OCI-M1 (cell line): ENCODE measurements around the gene ATG12.
"Not testable (repeated sequence)": the region's sequence is repeated elsewhere in the genome, so short reads cannot be mapped to it uniquely, and the experiment has no call there.

ENCODE experiments used
- DNase-seq: peaks from one replicate; lab custom pipeline; 2025; lab: John Stamatoyannopoulos, UW

The ATG12 gene

GRCh38 chr5:115841382-115842088 is at the start of gene ATG12, which contains the start of gene AP3S1:
ATG12 (minus strand) TSS chr5:115841565; CDS start chr5:115841552, 13 bp downstream.
AP3S1 (plus strand) TSS chr5:115841935; CDS start chr5:115842038, 103 bp downstream.
- DNase-seq: peak; percentile 82

- DNase-seq: peak; percentile 10
These were observed 46.7 kb upstream of the ATG12 start for GRCh38 chr5:115888027-115888426.

DNA sequence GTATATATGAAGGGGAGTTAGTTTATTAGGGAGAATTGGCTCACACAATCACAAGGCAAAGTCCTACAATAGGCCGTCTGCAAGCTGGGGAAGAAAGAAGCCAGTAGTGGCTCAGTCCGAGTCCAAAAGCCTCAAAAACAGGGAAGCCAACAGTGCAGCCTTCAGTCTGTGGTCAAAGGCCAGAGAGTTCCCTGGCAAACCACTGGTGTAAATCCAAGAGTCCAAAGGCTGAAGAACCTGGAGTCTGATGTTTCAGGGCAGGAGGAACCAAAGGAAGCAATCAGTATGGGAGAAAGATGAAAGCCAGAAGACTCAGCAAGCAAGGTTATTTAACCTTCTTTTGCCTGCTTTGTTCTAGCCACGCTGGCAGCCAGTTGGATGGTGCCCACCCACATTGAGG is 43.8 kb upstream of the ATG12 start:
- not testable (repeated sequence) for DNase-seq

DNA sequence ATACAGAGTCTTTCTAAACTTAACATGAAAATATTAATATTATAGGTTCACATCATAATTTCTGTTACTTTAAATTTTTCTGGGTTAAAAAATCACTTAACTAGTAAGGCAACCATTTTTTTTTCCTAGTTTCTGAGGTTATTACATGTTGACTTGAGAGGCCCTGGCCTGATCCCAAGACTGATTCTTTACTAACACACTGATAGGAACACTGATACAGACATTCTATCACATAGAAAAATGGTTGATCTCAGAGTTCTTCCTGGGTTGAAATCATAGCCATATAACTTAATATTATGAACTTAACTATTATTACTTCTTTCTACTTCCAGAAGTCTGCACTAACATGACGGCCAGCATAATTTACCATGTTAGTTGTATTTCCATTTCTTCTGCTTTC is 43.3 kb upstream of the ATG12 start:
- no peak for DNase-seq

- DNase-seq: not testable (repeated sequence)
These were observed 41.1 kb upstream of the ATG12 start for GRCh38 chr5:115882434-115882833.

GRCh38 chr5:115877342-115877741 is 36.0 kb upstream of the ATG12 start:
- DNase-seq: not testable (repeated sequence)

DNA sequence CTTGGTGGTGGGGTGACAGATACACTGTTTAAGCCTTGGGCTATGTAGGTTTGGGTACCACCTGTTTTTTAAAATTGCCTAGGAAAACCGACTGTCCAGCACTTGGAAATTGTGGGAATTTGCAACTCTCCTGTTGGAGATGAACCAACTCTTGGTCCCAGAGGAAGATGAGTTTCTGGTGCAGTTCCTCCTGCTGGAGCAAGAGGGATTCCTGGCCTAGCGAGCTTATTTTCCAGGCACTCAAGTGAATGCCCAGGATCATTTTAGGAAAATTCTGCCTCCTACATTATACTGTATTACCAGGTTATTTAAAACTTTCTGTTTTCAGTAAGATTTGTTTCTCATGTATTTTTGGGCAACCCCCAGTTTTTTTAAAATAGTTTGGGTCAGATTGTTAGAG is 34.1 kb upstream of the ATG12 start:
- DNase-seq: no peak

DNA sequence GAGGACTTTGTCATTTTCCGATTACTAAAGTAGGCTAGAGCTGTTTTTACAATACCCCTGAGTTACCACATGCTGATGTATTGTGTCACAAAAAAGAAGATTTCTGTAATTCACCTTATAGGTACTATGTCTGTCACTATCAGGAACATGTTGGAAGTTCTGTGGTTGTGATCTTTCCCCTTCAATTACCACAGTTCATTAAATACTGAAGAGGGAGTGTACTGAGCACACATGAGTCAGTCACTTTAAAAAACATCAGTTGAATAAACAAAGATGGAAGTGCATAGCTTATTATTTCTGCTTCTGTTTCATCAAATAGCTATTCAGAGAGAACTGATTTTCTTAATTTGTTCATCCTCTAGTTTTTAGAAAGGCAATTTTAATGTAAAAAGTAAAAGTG is 32.0 kb upstream of the ATG12 start:
- DNase-seq: no peak

DNA sequence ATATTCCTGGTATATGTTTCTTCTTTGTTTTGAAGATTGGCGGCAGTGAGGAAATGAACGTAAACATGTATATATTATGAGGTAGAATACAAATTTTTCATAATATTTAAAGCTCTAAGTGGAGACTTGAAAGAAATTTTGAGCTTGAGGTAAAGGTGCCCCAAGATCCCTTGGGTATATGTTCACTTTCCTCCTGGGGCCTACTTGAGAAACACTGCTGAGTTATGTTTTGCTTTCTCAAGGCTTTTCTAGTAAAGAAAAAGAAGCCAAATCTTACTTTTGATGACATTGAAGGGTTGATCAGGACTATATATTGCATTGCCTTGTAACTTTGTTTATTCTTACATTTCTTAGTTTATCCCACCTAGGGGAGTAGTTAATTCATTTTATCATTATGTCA is 31.1 kb upstream of the ATG12 start:
- no peak for DNase-seq

DNA sequence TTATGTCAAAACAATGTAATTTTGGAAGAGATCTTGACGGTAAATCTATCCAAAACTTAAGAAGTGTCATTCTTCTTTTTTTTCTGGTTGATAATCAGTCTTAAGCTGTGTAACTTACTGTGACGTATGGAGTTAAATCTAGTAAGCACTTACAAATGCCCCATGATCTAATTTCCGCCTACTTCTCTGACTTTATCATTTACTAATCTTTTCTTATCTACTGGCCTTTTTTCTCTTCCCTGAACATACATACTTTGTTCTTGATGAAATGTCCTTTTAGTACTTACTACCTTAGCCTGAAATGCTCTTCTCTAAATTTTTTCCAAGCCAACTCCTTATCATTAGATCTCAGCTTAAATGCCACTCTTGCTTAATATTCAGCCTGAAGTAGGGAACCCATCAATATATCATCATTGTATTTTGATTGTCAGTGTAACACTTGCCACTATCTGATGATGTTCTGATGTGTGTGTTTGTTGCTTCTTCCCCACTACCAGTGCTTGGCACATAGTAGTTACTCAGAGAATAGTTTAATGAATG is 28.0 kb upstream of the ATG12 start:
- DNase-seq: no peak

GRCh38 chr5:115859378-115859777 is 18.0 kb upstream of the ATG12 start:
- no peak for DNase-seq

DNA sequence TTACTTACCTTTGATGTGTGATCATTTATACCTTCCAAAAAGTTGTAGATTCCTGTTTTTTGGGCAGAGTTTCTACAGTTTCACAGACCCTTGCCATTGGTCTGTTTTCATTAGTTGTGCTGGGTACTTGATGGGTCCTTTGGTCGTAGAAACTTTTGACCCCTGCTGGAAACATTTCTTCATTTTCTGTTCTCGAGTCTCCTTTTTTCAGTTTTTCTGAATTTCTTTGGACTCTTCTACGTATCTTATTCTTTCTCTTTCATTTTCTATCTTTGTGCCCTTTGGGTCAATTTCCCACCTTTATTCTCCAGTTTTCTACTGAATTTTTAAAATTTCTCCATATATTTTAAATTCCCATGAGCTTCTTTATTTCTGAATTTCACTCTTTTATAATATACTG is 17.0 kb upstream of the ATG12 start:
- DNase-seq: no peak

GRCh38 chr5:115857626-115858349 is 16.4 kb upstream of the ATG12 start:
- peak; percentile 4 for DNase-seq

DNA sequence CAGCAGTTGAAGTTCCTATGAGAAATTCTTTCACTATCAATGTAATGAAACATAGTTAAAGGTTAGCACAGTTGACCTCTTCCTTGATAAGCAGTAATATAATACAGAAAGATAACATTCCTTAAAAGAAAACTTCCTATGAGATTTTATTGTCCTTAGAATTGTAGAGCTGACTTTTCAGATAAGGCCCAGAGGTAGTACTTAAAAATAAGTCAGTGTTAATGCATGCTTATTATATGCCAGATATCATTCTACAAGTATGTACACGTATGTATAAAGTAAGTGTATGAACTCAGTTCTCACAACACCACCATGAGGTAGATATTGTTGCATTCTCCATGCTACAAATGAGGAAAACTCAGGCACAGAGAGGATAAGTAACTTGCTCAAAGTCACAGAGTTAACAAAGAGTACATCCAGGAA is 15.7 kb upstream of the ATG12 start:
- no peak for DNase-seq

DNA sequence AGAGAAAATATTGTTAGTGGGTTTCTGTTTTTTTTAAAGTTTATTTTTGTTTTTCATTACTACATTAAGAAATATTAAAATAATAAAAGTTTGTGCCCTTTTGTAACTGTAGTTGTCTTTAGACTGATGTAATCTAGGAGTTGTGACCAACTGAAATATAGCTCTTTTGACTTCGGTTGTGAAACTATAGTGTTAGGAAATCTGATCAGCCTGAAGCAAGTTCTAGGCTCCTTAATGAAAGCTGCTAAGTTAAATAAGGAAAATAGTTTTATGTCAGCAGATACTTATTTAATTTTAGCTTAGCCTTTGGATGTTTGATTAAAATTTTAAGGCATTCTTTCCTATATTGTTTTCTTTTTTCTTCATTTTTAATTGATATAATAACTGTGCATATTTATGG is 14.6 kb upstream of the ATG12 start:
- DNase-seq: no peak

GRCh38 chr5:115854139-115854538 is 12.8 kb upstream of the ATG12 start:
- no peak for DNase-seq

DNA sequence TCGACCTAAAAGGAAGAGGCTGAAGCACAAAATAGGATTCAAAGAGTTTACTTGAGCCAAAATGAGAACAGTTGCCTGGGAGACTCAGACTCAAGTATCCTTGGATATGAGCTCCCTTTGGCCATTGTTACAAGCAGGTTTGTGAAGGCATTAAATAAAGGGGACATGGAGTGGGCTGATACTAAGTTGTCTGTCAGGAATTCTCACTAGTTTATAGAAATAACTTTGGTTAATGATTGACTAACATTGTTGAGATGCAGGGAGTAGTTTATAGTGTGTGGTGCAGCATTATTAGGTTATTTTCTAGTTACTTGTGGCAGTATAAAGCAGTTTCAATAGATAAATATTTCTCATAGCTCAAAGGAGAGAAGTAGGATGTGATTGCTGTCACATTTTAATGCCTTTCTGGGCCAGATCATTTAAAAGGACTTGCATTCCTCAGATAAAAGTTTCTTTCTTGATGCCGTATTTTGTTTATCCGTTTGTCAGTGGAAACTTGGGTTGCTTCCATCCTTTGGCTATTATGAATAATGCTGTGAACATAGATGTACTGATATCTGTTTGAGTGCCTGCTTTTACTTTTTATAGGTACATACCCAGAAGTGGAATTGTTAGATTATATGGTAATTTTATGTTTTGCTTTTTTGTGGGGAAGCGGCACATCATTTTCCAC is 9.5 kb upstream of the ATG12 start:
- no peak for DNase-seq

GRCh38 chr5:115849258-115849798 is 8.0 kb upstream of the ATG12 start:
- no peak for DNase-seq

GRCh38 chr5:115847290-115847689 is 5.9 kb upstream of the ATG12 start:
- DNase-seq: no peak

DNA sequence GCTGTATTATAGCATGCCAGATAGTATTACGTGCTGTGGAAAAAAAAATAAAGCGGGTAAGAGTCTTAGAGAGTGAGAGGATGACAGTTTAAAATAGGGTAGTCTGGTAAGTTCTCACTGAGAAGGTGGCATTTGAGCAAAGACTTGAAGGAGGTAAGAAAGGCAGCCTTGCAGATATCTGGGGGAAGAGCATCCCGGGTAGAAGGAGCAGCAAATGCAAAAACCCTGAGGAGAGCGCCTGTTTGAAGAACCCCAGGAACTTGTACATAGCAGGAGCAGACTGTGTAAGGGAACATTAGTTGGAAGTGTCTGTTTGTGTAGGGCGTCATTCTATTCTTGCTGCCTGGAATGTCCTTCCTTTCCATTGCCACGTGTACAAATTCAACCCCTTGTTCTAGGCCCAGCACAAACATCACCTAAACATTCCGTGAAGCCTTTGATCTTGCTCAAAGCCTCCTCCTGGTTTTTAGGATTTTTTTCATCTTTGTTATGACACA is 3.0 kb upstream of the ATG12 start:
- no peak for DNase-seq

DNA sequence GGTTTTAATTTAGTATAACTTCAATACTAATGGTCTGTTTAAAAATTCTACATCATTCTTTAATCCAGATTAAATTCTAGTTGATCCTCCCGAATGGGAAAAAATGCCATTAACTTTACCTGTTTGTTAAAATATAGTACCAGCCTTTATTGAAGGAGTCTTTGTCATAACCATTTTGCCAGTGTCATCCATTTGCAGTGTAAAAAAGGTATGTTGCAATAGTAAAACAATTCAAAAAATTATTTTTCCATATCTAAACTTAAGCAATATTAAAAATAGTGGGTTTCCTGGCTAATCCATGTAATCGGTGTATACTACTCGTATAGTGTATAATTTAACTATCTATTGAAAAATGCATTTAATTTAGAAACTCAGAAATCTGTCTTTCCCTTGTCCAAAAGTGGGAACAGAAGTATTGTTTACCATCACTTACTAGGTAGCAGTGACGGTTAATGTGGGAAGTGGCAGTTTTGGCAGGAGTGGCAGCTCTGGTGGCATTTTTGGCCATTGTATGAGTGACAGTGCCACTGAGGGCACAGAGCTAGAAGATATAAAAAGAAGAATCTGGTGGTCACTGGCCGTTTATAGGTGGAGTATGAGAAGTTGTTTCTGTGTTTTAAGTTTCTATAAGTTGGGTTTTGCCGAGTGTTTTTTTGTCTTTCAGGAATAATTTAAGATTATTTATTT is 2.2 kb upstream of the ATG12 start:
- DNase-seq: no peak

DNA sequence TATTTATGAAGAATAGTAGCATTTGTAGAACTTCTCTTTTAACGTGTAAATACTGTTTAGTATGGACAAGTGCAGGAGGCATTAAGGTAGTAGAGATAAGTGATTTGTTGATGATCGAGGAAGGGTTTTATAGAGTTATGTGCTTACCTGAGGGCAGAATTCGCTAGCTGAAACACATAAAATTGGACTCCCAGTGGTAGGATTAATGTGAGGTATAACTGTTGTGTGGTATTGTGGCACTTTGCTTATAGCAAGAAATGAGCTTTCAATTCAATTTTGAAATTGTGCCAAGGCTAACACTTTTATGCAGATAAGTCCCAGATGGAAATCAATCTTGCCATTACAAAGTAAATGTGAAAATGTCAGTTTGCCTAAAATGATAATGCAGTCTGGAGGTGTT is 1.6 kb upstream of the ATG12 start:
- no peak for DNase-seq
